ENCODE data around the gene MBTD1.
"Not testable (repeated sequence)": the region's sequence is repeated elsewhere in the genome, so short reads cannot be mapped to it uniquely, and the experiment has no call there.

The MBTD1 gene

GRCh38 chr17:51279183-51279582 lies 19.3 kb upstream of the MBTD1 start:
- no peak for TF ChIP-seq CTCF (IDR thresholded peaks at IDR 0.05; ENCODE audit: low read depth, low read length)
- no peak overlapping the region for H3K4me3 ChIP-seq (ENCODE audit: low read depth, low read length)

GRCh38 chr17:51275381-51275780 lies 15.5 kb upstream of the MBTD1 start:
- no peak for TF ChIP-seq CTCF (IDR thresholded peaks at IDR 0.05; ENCODE audit: low read depth, low read length)
- H3K4me3 ChIP-seq (ENCODE audit: low read depth, low read length): no peak overlapping the region

GRCh38 chr17:51272812-51273211 lies 13.0 kb upstream of the MBTD1 start:
- H3K4me3 ChIP-seq (ENCODE audit: low read depth, low read length): no peak overlapping the region
- TF ChIP-seq CTCF (IDR thresholded peaks at IDR 0.05; ENCODE audit: low read depth, low read length): no peak

GRCh38 chr17:51270636-51271035 lies 10.8 kb upstream of the MBTD1 start:
- no peak for TF ChIP-seq CTCF (IDR thresholded peaks at IDR 0.05; ENCODE audit: low read depth, low read length)
- no peak overlapping the region for H3K4me3 ChIP-seq (ENCODE audit: low read depth, low read length)

GRCh38 chr17:51269991-51270390 lies 10.1 kb upstream of the MBTD1 start:
- no peak overlapping the region for H3K4me3 ChIP-seq (ENCODE audit: low read depth, low read length)

GRCh38 chr17:51264466-51264865 lies 4.6 kb upstream of the MBTD1 start:
- H3K4me3 ChIP-seq (ENCODE audit: low read depth, low read length): not testable (repeated sequence)

More at GRCh38 chr17:51269991-51270390, 10.1 kb upstream of the MBTD1 start:
- no peak for TF ChIP-seq CTCF (IDR thresholded peaks at IDR 0.05; ENCODE audit: low read depth, low read length)

- TF ChIP-seq CTCF (IDR thresholded peaks at IDR 0.05; ENCODE audit: low read depth, low read length): no peak
- H3K4me3 ChIP-seq (ENCODE audit: low read depth, low read length): no peak overlapping the region
These were observed 3.2 kb upstream of the MBTD1 start for GRCh38 chr17:51263006-51263405.

Measured in WI38 (cell line).